ENCODE data around the gene VCP. TPM values are rescaled to one million over a fixed set of nuclear protein-coding genes. Genes with fewer than 3 reads are reported as not detected.

The VCP gene
- total and polyA plus RNA-seq, 9 of the 15 experiments (the other 6 are each of a cell fraction or from before 2014, with no cell fraction given), result 7.1 to 257 (median 199) TPM

- Histone ChIP-seq H3K4me2 (ENCODE audit: insufficient read depth, low read length) (peak overlapping the region; percentile 99), H3K27ac (ENCODE audit: extremely low read depth, low read depth, low read length) (peak overlapping the region; percentile 65), H3K36me3 (ENCODE audit: control insufficient read depth, insufficient read depth, low read length) (no peaks in the 10 kb centered on the region), H3K9ac (ENCODE audit: insufficient read depth in 1 of 2, low read depth in 2 of 2, low read length in 2 of 2) (peak overlapping the region; percentile 52 to 88; a peak in 3 of 4 replicates), H3K9me1 (ENCODE audit: control insufficient read depth, insufficient read depth, low read length) (no peaks in the 10 kb centered on the region), H3K79me2 (ENCODE audit: control insufficient read depth, insufficient read depth, low read length) (peaks cover 47% of the 10 kb centered on the region), H3K4me3 (peak overlapping the region; percentile 58), H3K27me3 (ENCODE audit: control insufficient read depth in 2 of 2, insufficient read depth in 2 of 2, low read length in 2 of 2) (no peaks in the 10 kb centered on the region), H3K9me3 (replicated peaks; ENCODE audit: control insufficient read depth, insufficient read depth, low read depth, low read length) (no peaks in the 10 kb centered on the region), H2AFZ (ENCODE audit: low read depth, low read length) (peak overlapping the region; percentile 73), H3K4me1 (replicated peaks in 1 of 2; ENCODE audit: control insufficient read depth in 2 of 2, insufficient read depth in 2 of 2, low read length in 2 of 2) (peaks cover 38 to 43% of the 10 kb centered on the region in 2 experiments), H4K20me1 (replicated peaks; ENCODE audit: control insufficient read depth, insufficient read depth, low read length) (peaks cover 4% of the 10 kb centered on the region)
- in situ Hi-C loops (cut with MboI), result no loop called here
- no TSS peak for BruUV-seq (replicated peaks)
- CTCF ChIA-PET (ENCODE audit: low intra/inter-chr PET ratio), result no interaction called here
- DNase-seq (ENCODE audit: extremely low read depth in 1 of 4, low spot score in 3 of 4) (peak; percentile 51 to 90 (median 64)), FAIRE-seq (peak; percentile 92), ATAC-seq (peak; percentile 41)
- 2% methylated on average over 3 of the region's 5 CpGs for WGBS (ENCODE audit: insufficient coverage, low coverage, missing lambda C conversion rate)
- POLR2A ChIA-PET, result interaction anchor here (0.5 to 1.3 kb wide), 4 partner anchors 11 to 909 kb away, joined by 3 to 4 read pairs (median 3); partner anchors contain the start of genes STOML2 and VCP
- intact Hi-C loops (cut with micrococcal nuclease), result loop anchor here (2.0 kb wide), 2 partner anchors 17 to 41 kb away; partner anchors contain the start of genes PIGO and VCP
- TF ChIP-seq CXXC5 (CRISPR knock-in tag; IDR thresholded peaks at IDR 0.05) (no peak), PKNOX1 (IDR thresholded peaks at IDR 0.05) (peak; percentile 29; the same call in 1 of the 2 replicates), REST (IDR thresholded peaks at IDR 0.05; ENCODE audit: borderline replicate concordance) (peak; percentile 93), REST (CRISPR knock-in tag; IDR thresholded peaks at IDR 0.05; ENCODE audit: low read depth) (no peak), BMI1 (IDR thresholded peaks at IDR 0.05; ENCODE audit: low read length) (peak; percentile 70), MXI1 (IDR thresholded peaks at IDR 0.05; ENCODE audit: low read depth, low read length) (peak; percentile 66; the same call in 1 of the 2 replicates), VEZF1 (CRISPR knock-in tag; IDR thresholded peaks at IDR 0.05) (peak; percentile 31; the same call in 1 of the 2 replicates), THRAP3 (IDR thresholded peaks at IDR 0.05; ENCODE audit: borderline replicate concordance) (no peak), RFX1 (IDR thresholded peaks at IDR 0.05) (peak; percentile 94), EGR1 (conservative IDR thresholded peaks at IDR 0.05) (peak; percentile 54; the same call in 1 of the 2 replicates), RCOR1 (IDR thresholded peaks at IDR 0.05; ENCODE audit: borderline replicate concordance in 1 of 2, low read depth in 2 of 2, low read length in 2 of 2) (peak in 1 of 2 experiments; percentile 27; a peak in 1 of 4 replicates)
Observed at GRCh38 chr9:35114113-35114839, 41.9 kb upstream of the VCP start.

Measured in K562 (cell line).